Lung (tissue), 12 donors: ENCODE results near the gene GPR155. TPM values are rescaled to one million over a fixed set of nuclear protein-coding genes. Genes with fewer than 3 reads are reported as not detected.
A peak's percentile ranks its signal among the peaks of the same experiment; 100 is the strongest.

ENCODE experiments used
- ATAC-seq: fragments of 200-7000 bp; cut with Tn5 transposase; one replicate; pipeline ENCODE4 v1.9.1; 2020; ENCODE audit warnings: moderate number of reproducible peaks; ENCODE audit not compliant: insufficient read depth, low FRiP score
- DNase-seq, 3 donors: peaks; one replicate each; pipeline ENCODE4 v3.0.0-alpha.2; 2013 to 2017
- H3K27ac ChIP-seq, 2 donors: one replicate each; pipeline ENCODE4 v1.5.1; 2013; ENCODE audit warnings: mild to moderate bottlenecking in 2 of 2, moderate library complexity in 2 of 2, control low read depth in 1 of 2, inconsistent platforms in 1 of 2, low read depth in 1 of 2, low read length in 1 of 2
- H3K27me3 ChIP-seq, 3 donors: one replicate each; pipeline ENCODE4 v1.5.1; 2013; ENCODE audit warnings: low read length in 2 of 3; ENCODE audit not compliant: control insufficient read depth in 3 of 3, insufficient read depth in 3 of 3
- H3K36me3 ChIP-seq, 4 donors: one replicate each; pipeline ENCODE4 v1.5.1; 2013; ENCODE audit warnings: low read length in 4 of 4, mild to moderate bottlenecking in 1 of 4, moderate library complexity in 1 of 4; ENCODE audit not compliant: control insufficient read depth in 4 of 4, insufficient read depth in 4 of 4
- H3K4me1 ChIP-seq, 5 donors: one replicate each; pipeline ENCODE4 v1.5.1; 2013; ENCODE audit warnings: low read length in 5 of 5, mild to moderate bottlenecking in 2 of 5, moderate library complexity in 1 of 5; ENCODE audit not compliant: control insufficient read depth in 5 of 5, insufficient read depth in 5 of 5
- H3K4me3 ChIP-seq: one replicate; pipeline ENCODE4 v1.5.1; 2013; ENCODE audit warnings: mild to moderate bottlenecking, control low read depth, moderate library complexity
- H3K9ac ChIP-seq, 2 donors: one replicate each; pipeline ENCODE4 v1.5.1; 2013; ENCODE audit warnings: low read length in 2 of 2, control low read depth in 1 of 2; ENCODE audit not compliant: insufficient read depth in 1 of 2
- H3K9me3 ChIP-seq, 4 donors: one replicate each; pipeline ENCODE4 v1.5.1; 2013; ENCODE audit warnings: low read length in 3 of 4, mild to moderate bottlenecking in 1 of 4, moderate library complexity in 1 of 4; ENCODE audit not compliant: control insufficient read depth in 4 of 4, insufficient read depth in 3 of 4
- WGBS, 2 donors: extraction: QIAGEN DNeasy Blood & Tissue Kit; methylation state at CpG; one replicate each; pipeline ENCODE4 v1.1.7; 2013; 5-methylcytosine and 5-hydroxymethylcytosine counted together
- polyA plus RNA-seq, 2 donors: library from polyadenylated mRNA; stranded (reverse); fragments of 200-250 nt; gene quantifications; one replicate each; pipeline ENCODE4 v1.2.1, GENCODE V29; 2013
- total RNA-seq, 2 donors: library from RNA; depleted of rRNA in 1 of 2; stranded (reverse); fragments of >200 nt in 1 of 2; gene quantifications; one replicate each; pipeline ENCODE4 v1.2.1, GENCODE V29; 2014 to 2021
- TF ChIP-seq, protein P1 (sequence below): IDR thresholded peaks from 2 replicates; pipeline ENCODE4 v1.5.1; 2012; ENCODE audit warnings: mild to moderate bottlenecking; ENCODE audit errors: control extremely low read depth, extremely low read depth
- donor health status: control.
- donor health status: control.
- donor health status: Bipolar disorder and iron deficiency.
- donor health status: healthy.
- donor health status: DM: yes; HTN: yes; CAD: no.

The GPR155 gene
- total and polyA plus RNA-seq, 4 donors: 0.65 to 5.7 (median 2.5) TPM

DNA sequence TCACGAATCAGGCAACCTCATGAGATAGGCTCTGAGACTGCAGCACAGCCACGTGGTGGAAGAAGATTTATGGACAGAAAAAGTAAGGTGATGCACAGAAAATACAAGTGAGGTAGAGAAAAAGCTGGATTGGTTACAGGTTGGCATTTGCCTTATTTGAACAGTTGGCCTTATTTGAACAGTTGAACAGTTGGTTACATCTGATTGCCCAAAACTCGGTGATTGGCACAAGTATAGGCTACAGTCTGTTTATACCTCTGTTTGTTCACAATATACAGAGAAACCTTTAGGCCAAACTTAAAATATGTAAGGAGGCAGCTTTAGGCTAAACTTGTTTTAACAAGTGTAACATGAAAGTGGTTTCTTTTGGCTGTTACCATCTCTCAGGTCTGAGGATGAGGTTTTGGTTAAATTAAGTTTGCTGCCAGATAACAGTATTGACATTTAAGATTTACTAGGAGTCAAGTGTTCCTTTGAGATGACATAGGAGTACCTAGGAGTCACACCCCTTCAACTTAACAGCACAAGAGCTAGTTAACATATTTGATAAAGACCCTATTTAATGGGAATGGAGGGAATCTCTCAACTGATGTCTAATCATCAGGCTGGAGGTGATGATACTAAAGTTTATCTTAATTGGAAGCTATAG, 16.5 kb upstream of the GPR155 start:
- no peak overlapping the region for H3K9ac ChIP-seq
- H3K4me3 ChIP-seq: no peak overlapping the region
- peaks cover 0 to 9% (median 0%) of the 10 kb centered on the region in 3 donors for H3K27me3 ChIP-seq
- H3K36me3 ChIP-seq: no peaks in the 10 kb centered on the region
- DNase-seq (no peak), ATAC-seq (no peak)
- H3K27ac ChIP-seq: no peak overlapping the region
- 71 to 89% methylated on average over 3 of the region's 3 CpGs for WGBS, 2 donors
- peaks cover 0 to 4% (median 0%) of the 10 kb centered on the region in 4 donors for H3K9me3 ChIP-seq
- TF ChIP-seq, protein P1, sequence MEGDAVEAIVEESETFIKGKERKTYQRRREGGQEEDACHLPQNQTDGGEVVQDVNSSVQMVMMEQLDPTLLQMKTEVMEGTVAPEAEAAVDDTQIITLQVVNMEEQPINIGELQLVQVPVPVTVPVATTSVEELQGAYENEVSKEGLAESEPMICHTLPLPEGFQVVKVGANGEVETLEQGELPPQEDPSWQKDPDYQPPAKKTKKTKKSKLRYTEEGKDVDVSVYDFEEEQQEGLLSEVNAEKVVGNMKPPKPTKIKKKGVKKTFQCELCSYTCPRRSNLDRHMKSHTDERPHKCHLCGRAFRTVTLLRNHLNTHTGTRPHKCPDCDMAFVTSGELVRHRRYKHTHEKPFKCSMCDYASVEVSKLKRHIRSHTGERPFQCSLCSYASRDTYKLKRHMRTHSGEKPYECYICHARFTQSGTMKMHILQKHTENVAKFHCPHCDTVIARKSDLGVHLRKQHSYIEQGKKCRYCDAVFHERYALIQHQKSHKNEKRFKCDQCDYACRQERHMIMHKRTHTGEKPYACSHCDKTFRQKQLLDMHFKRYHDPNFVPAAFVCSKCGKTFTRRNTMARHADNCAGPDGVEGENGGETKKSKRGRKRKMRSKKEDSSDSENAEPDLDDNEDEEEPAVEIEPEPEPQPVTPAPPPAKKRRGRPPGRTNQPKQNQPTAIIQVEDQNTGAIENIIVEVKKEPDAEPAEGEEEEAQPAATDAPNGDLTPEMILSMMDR: no peak
- H3K4me1 ChIP-seq: peaks cover 0 to 1% (median 0%) of the 10 kb centered on the region in 5 donors

DNA sequence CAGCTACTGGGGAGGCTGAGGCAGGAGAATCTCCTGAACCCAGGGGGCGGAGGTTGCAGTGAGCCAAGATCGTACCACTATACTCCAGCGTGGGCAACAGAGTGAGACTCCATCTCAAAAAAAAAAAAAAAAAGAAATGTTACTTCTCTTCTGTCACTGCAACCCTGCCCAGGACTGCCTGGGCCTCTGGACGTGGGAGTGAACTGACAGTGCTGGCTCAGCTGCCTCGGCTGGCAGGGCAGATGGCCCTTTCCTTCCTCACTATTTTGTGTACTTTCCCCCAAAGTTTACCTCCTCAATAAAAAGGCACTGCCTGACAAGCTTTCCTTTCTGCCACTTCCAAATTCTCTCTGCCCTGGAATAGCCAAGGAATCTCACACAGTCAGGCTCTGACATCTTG, 12.5 kb upstream of the GPR155 start:
- Histone ChIP-seq H3K9me3 (no peaks in the 10 kb centered on the region), H3K27ac (no peak overlapping the region), H3K9ac (no peak overlapping the region), H3K4me1 (peaks cover 0 to 1% (median 0%) of the 10 kb centered on the region in 5 donors), H3K36me3 (no peaks in the 10 kb centered on the region), H3K27me3 (peaks cover 0 to 9% (median 0%) of the 10 kb centered on the region in 3 donors), H3K4me3 (no peak overlapping the region)
- 90 to 92% methylated on average over 5 of the region's 5 CpGs for WGBS, 2 donors
- TF ChIP-seq, protein P1: no peak
- DNase-seq (no peak), ATAC-seq (no peak)

DNA sequence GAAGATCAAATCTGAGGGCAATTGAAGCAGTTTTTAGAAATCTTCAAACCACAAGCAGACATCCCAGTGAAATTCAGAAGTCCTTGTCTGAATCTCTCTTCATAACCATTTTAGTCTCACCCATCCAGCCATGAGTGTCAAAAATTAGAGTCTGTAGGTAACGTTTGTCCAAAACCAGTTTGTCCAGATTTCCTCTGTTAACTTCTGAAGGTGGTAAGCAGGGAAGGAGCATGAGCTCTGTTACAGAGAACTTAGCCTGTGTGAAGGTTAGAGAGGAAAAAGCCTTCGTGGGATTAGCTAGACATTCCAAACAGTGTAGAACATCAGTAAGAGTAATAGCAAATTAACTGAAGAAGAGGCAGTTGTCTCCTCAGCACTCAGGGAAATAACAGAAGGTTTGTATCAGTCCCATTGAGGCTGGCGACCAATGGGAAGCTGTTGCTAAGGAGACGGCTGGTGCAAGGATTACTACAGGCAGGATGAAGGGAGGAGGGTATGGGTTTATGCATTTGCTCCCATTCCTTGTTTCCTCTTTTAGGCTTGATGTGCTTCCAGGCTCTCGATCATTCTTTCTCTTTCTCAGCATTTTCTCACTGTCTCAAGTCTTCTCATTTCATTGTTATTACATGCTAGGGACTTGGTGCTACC, 8.7 kb upstream of the GPR155 start:
- DNase-seq: peak in 2 of 3 donors; percentile 26 to 66
- Histone ChIP-seq H3K9ac (no peak overlapping the region), H3K4me3 (no peak overlapping the region), H3K27ac (no peak overlapping the region), H3K4me1 (peaks cover 0 to 1% (median 0%) of the 10 kb centered on the region in 5 donors), H3K36me3 (no peaks in the 10 kb centered on the region), H3K27me3 (no peaks in the 10 kb centered on the region), H3K9me3 (no peaks in the 10 kb centered on the region)
- TF ChIP-seq, protein P1: no peak
- ATAC-seq: no peak
- 52 to 77% methylated on average over 5 of the region's 5 CpGs for WGBS, 2 donors
